Pulmonary artery endothelial cell (primary cell): Measurements from ENCODE around the gene C1orf159. TPM values are rescaled to one million over a fixed set of nuclear protein-coding genes. Genes with fewer than 3 reads are reported as not detected.
"Not testable (repeated sequence)": the region's sequence is repeated elsewhere in the genome, so short reads cannot be mapped to it uniquely, and the experiment has no call there.

Experiments used
- DNase-seq: peaks from one replicate; pipeline ENCODE4 v3.0.0-alpha.2; 2011; ENCODE audit warnings: low read depth, low spot score
- total RNA-seq: library from RNA; depleted of rRNA; stranded (reverse); fragments of >200 nt; gene quantifications from 2 replicates; pipeline ENCODE4 v1.2.3, GENCODE V29; 2014

C1orf159 gene
- total RNA-seq: 6.1 and 6.7 TPM in 2 replicates

- peak; percentile 88 for DNase-seq
Measured at GRCh38 chr1:1115786-1116700, at the start of gene C1orf159. C1orf159 (minus strand) TSS chr1:1116089; CDS start chr1:1091543, 24,546 bp downstream.

- DNase-seq: no peak
Measured at GRCh38 chr1:1165485-1165884, 49.6 kb upstream of the C1orf159 start.

- no peak for DNase-seq
Measured at GRCh38 chr1:1164701-1165451, 49.0 kb upstream of the C1orf159 start.

GRCh38 chr1:1164361-1164700, 48.4 kb upstream of the C1orf159 start:
- DNase-seq: no peak

- DNase-seq: no peak
Measured at GRCh38 chr1:1163538-1164070, 47.7 kb upstream of the C1orf159 start.

GRCh38 chr1:1162597-1163537, 47.0 kb upstream of the C1orf159 start:
- DNase-seq: no peak

GRCh38 chr1:1161683-1162079, 45.8 kb upstream of the C1orf159 start:
- no peak for DNase-seq

- no peak for DNase-seq
Measured at GRCh38 chr1:1161078-1161682, 45.3 kb upstream of the C1orf159 start.

GRCh38 chr1:1160281-1160930, 44.5 kb upstream of the C1orf159 start:
- no peak for DNase-seq

- no peak for DNase-seq
Measured at GRCh38 chr1:1157914-1158710, 42.2 kb upstream of the C1orf159 start.

- DNase-seq: peak; percentile 46
Measured at GRCh38 chr1:1157426-1157913, 41.6 kb upstream of the C1orf159 start.

GRCh38 chr1:1157033-1157365, 41.1 kb upstream of the C1orf159 start:
- no peak for DNase-seq

- DNase-seq: no peak
Measured at GRCh38 chr1:1156140-1157032, 40.5 kb upstream of the C1orf159 start.

- DNase-seq: no peak
Measured at GRCh38 chr1:1155258-1155657, 39.4 kb upstream of the C1orf159 start.

- no peak for DNase-seq
Measured at GRCh38 chr1:1153874-1154273, 38.0 kb upstream of the C1orf159 start.

- not testable (repeated sequence) for DNase-seq
Measured at GRCh38 chr1:1153215-1153614, 37.3 kb upstream of the C1orf159 start.

GRCh38 chr1:1152431-1152830, 36.5 kb upstream of the C1orf159 start:
- not testable (repeated sequence) for DNase-seq

- DNase-seq: no peak
Measured at GRCh38 chr1:1151306-1151705, 35.4 kb upstream of the C1orf159 start.
